ENCODE data around the gene CEMIP.

CEMIP gene

GRCh38 chr15:80822256-80822655 is 43.1 kb downstream of the CEMIP start:
- no peak overlapping the region for H2AFZ ChIP-seq (ENCODE audit: low read length)
- H3K9me2 ChIP-seq (replicated peaks; ENCODE audit: low read depth, low read length): no peaks in the 10 kb centered on the region
- H3K36me3 ChIP-seq (ENCODE audit: insufficient read depth, low read length): no peaks in the 10 kb centered on the region
- no peaks in the 10 kb centered on the region for H4K20me1 ChIP-seq (ENCODE audit: insufficient read depth, low read length, poor library complexity, severe bottlenecking)
- no peaks in the 10 kb centered on the region for H3K79me2 ChIP-seq (ENCODE audit: insufficient read depth, low read length)
- H3F3A ChIP-seq (ENCODE audit: low read depth): no peaks in the 10 kb centered on the region
- no peaks in the 10 kb centered on the region for H3K4me1 ChIP-seq (ENCODE audit: insufficient read depth, low read length, poor library complexity, severe bottlenecking)
- no peak overlapping the region for H3K4me2 ChIP-seq (ENCODE audit: low read depth, low read length, poor library complexity, severe bottlenecking)
- no peak for TF ChIP-seq EZH2phosphoT487 (IDR thresholded peaks at IDR 0.05; ENCODE audit: borderline replicate concordance)
- H3K4me3 ChIP-seq (ENCODE audit: low read length, poor library complexity, severe bottlenecking): no peak overlapping the region
- no peaks in the 10 kb centered on the region for H3K9me3 ChIP-seq (ENCODE audit: insufficient read depth, low read depth, low read length)
- H3K27me3 ChIP-seq (ENCODE audit: insufficient read depth, low read length, poor library complexity, severe bottlenecking): no peaks in the 10 kb centered on the region
- H3K9ac ChIP-seq (ENCODE audit: low read depth, low read length, poor library complexity, severe bottlenecking): no peak overlapping the region

- Histone ChIP-seq H3F3A (ENCODE audit: low read depth) (no peaks in the 10 kb centered on the region), H3K9me3 (ENCODE audit: insufficient read depth, low read depth, low read length) (no peaks in the 10 kb centered on the region), H3K27me3 (ENCODE audit: insufficient read depth, low read length, poor library complexity, severe bottlenecking) (no peaks in the 10 kb centered on the region), H3K4me1 (ENCODE audit: insufficient read depth, low read length, poor library complexity, severe bottlenecking) (no peaks in the 10 kb centered on the region), H4K20me1 (ENCODE audit: insufficient read depth, low read length, poor library complexity, severe bottlenecking) (no peaks in the 10 kb centered on the region), H2AFZ (ENCODE audit: low read length) (no peak overlapping the region), H3K36me3 (ENCODE audit: insufficient read depth, low read length) (no peaks in the 10 kb centered on the region), H3K9ac (ENCODE audit: low read depth, low read length, poor library complexity, severe bottlenecking) (no peak overlapping the region), H3K4me2 (ENCODE audit: low read depth, low read length, poor library complexity, severe bottlenecking) (no peak overlapping the region), H3K4me3 (ENCODE audit: low read length, poor library complexity, severe bottlenecking) (no peak overlapping the region), H3K9me2 (replicated peaks; ENCODE audit: low read depth, low read length) (no peaks in the 10 kb centered on the region), H3K79me2 (ENCODE audit: insufficient read depth, low read length) (no peaks in the 10 kb centered on the region)
- TF ChIP-seq, protein P1, sequence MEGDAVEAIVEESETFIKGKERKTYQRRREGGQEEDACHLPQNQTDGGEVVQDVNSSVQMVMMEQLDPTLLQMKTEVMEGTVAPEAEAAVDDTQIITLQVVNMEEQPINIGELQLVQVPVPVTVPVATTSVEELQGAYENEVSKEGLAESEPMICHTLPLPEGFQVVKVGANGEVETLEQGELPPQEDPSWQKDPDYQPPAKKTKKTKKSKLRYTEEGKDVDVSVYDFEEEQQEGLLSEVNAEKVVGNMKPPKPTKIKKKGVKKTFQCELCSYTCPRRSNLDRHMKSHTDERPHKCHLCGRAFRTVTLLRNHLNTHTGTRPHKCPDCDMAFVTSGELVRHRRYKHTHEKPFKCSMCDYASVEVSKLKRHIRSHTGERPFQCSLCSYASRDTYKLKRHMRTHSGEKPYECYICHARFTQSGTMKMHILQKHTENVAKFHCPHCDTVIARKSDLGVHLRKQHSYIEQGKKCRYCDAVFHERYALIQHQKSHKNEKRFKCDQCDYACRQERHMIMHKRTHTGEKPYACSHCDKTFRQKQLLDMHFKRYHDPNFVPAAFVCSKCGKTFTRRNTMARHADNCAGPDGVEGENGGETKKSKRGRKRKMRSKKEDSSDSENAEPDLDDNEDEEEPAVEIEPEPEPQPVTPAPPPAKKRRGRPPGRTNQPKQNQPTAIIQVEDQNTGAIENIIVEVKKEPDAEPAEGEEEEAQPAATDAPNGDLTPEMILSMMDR (conservative IDR thresholded peaks at IDR 0.05; ENCODE audit: low read length): no peak
- no peak for TF ChIP-seq EZH2phosphoT487 (IDR thresholded peaks at IDR 0.05; ENCODE audit: borderline replicate concordance)
These were observed 43.5 kb downstream of the CEMIP start for GRCh38 chr15:80822676-80823075.

DNA sequence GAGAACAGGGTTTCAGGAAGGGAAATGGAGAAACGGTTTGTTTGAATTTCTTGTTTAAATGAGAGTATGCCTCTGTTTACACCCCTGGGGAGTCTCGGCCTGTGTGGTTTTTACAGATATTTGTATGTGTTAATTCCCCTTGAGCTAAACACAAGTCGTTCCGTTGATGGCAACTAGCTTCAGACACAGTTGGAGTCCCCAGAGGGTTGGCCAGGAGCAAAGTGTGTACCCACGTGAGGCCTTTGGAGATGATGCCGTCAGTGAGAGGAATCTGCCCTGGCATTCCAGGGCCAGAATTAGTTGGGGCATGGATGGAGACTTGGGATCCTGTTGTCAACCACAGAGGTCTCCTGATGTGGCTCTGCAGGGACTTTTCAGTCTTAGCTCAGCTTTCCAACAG is 44.0 kb downstream of the CEMIP start:
- Histone ChIP-seq H3K4me3 (ENCODE audit: low read length, poor library complexity, severe bottlenecking) (no peak overlapping the region), H3K36me3 (ENCODE audit: insufficient read depth, low read length) (no peaks in the 10 kb centered on the region), H3K27me3 (ENCODE audit: insufficient read depth, low read length, poor library complexity, severe bottlenecking) (no peaks in the 10 kb centered on the region), H4K20me1 (ENCODE audit: insufficient read depth, low read length, poor library complexity, severe bottlenecking) (no peaks in the 10 kb centered on the region), H2AFZ (ENCODE audit: low read length) (no peak overlapping the region), H3K4me1 (ENCODE audit: insufficient read depth, low read length, poor library complexity, severe bottlenecking) (no peaks in the 10 kb centered on the region), H3K4me2 (ENCODE audit: low read depth, low read length, poor library complexity, severe bottlenecking) (no peak overlapping the region), H3K9me2 (replicated peaks; ENCODE audit: low read depth, low read length) (no peaks in the 10 kb centered on the region), H3K9me3 (ENCODE audit: insufficient read depth, low read depth, low read length) (no peaks in the 10 kb centered on the region), H3K79me2 (ENCODE audit: insufficient read depth, low read length) (no peaks in the 10 kb centered on the region), H3K9ac (ENCODE audit: low read depth, low read length, poor library complexity, severe bottlenecking) (no peak overlapping the region), H3F3A (ENCODE audit: low read depth) (no peaks in the 10 kb centered on the region)
- TF ChIP-seq, protein P1 (conservative IDR thresholded peaks at IDR 0.05; ENCODE audit: low read length): no peak
- no peak for TF ChIP-seq EZH2phosphoT487 (IDR thresholded peaks at IDR 0.05; ENCODE audit: borderline replicate concordance)

DNA sequence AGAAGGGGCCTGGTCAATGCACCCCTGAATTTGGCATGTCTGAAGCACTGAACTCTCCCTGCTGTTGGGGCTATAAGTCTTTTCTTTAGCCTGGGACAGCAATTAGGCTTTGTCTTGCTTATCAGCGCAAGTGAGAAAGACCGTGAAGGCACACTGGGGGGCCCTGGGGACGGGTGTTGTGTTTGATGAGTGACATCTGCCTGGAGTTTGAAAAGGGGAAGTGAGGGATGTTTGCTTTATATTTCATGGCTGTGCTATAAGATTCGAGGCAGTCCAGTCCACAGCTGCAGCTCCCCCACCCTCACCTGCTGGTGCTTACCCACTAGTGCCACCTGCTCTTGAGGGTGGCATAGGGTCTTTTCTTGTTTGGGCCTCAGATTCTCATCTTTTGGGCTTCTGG is 44.8 kb downstream of the CEMIP start:
- Histone ChIP-seq H3K4me1 (ENCODE audit: insufficient read depth, low read length, poor library complexity, severe bottlenecking) (no peaks in the 10 kb centered on the region), H3K9me3 (ENCODE audit: insufficient read depth, low read depth, low read length) (no peaks in the 10 kb centered on the region), H3K79me2 (ENCODE audit: insufficient read depth, low read length) (no peaks in the 10 kb centered on the region), H2AFZ (ENCODE audit: low read length) (no peak overlapping the region), H3K36me3 (ENCODE audit: insufficient read depth, low read length) (no peaks in the 10 kb centered on the region), H3K4me3 (ENCODE audit: low read length, poor library complexity, severe bottlenecking) (no peak overlapping the region), H3F3A (ENCODE audit: low read depth) (no peaks in the 10 kb centered on the region), H4K20me1 (ENCODE audit: insufficient read depth, low read length, poor library complexity, severe bottlenecking) (no peaks in the 10 kb centered on the region), H3K4me2 (ENCODE audit: low read depth, low read length, poor library complexity, severe bottlenecking) (no peak overlapping the region), H3K27me3 (ENCODE audit: insufficient read depth, low read length, poor library complexity, severe bottlenecking) (no peaks in the 10 kb centered on the region), H3K9ac (ENCODE audit: low read depth, low read length, poor library complexity, severe bottlenecking) (no peak overlapping the region), H3K9me2 (replicated peaks; ENCODE audit: low read depth, low read length) (no peaks in the 10 kb centered on the region)
- TF ChIP-seq EZH2phosphoT487 (IDR thresholded peaks at IDR 0.05; ENCODE audit: borderline replicate concordance): no peak
- TF ChIP-seq, protein P1 (conservative IDR thresholded peaks at IDR 0.05; ENCODE audit: low read length): no peak

Data from Loucy (cell line).